ENCODE data around the gene SIK2.

SIK2 gene

DNA sequence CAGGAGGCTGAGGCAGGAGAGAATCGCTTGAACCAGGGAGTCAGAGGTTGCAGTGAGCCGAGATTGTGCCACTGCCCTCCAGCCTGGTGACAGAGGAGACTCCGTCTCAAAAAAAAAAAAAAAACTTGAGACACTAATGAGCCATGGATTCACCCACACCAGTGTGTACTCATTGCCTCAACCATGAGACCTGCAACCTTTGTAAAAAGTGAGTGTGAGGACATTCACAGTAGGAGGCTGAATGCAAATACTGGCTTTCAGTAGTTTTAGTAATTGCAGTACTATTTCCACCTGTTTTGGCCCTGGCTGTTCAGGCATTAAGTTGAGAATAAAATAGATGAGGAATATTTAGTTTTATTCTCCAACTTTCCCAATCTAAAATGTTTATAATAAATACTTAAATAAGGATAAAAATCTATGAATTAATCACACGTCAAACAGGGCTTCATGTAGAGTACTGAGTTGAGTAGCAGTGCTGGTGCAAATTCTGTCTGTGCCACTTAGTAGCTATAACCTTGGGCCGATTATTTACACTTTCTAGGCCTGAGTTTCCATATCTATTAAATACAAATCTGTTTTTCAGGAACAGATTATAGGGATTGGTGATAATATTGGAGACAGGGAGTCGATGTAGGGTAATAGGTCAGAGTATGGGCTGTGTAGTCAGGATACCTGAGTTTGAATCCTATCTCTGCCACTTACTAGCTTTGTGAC lies 91.1 kb downstream of the SIK2 start:
- no peak for DNase-seq (ENCODE audit: low spot score)
- TF ChIP-seq, protein P1, sequence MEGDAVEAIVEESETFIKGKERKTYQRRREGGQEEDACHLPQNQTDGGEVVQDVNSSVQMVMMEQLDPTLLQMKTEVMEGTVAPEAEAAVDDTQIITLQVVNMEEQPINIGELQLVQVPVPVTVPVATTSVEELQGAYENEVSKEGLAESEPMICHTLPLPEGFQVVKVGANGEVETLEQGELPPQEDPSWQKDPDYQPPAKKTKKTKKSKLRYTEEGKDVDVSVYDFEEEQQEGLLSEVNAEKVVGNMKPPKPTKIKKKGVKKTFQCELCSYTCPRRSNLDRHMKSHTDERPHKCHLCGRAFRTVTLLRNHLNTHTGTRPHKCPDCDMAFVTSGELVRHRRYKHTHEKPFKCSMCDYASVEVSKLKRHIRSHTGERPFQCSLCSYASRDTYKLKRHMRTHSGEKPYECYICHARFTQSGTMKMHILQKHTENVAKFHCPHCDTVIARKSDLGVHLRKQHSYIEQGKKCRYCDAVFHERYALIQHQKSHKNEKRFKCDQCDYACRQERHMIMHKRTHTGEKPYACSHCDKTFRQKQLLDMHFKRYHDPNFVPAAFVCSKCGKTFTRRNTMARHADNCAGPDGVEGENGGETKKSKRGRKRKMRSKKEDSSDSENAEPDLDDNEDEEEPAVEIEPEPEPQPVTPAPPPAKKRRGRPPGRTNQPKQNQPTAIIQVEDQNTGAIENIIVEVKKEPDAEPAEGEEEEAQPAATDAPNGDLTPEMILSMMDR (IDR thresholded peaks at IDR 0.05; ENCODE audit: borderline replicate concordance, control extremely low read depth, extremely low read depth, insufficient read depth, missing control alignments) = no peak
- in situ Hi-C loops (cut with MboI; ENCODE audit: low sequenced_read_pairs, unreplicated experiment) = no loop called here

DNA sequence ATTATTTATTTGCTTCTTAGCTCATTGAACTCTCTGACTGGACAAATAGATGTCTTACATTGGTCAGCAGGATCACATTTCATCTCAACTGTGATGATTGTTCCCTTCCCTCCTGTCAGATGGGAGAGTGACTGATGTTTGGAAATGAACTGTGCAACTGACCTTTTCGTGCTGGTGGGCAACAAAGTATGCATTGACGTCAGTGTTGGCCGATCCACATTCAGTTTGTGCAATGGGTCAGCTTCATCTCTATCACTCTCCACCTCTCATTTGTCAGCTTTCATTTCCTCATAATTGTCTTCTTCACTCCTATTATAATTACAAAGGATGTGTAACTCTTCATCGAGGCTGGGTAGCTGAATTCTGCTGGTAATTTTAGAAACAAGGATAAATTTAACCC lies 92.6 kb downstream of the SIK2 start:
- no peak for DNase-seq (ENCODE audit: low spot score)
- TF ChIP-seq, protein P1 (IDR thresholded peaks at IDR 0.05; ENCODE audit: borderline replicate concordance, control extremely low read depth, extremely low read depth, insufficient read depth, missing control alignments) = no peak
- in situ Hi-C loops (cut with MboI; ENCODE audit: low sequenced_read_pairs, unreplicated experiment) = no loop called here

DNA sequence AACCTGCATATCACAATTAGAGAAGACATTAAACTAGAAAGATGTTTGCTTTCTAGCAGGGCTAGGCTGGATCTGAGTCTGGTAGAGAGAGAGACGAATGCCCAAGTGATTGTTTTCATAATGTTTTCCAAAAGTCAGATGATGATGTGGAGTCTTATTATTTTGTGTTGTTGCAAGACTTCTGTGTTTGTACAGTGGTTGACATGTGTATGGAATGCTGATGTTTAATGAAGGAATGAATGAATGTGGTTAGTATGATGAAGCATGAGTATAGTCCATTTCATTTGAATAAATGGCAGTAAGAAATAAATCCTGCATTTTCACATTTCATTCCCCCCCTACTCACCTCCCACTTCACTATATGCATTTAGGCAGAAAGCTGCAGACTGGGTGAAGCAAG lies 94.3 kb downstream of the SIK2 start:
- no peak for DNase-seq (ENCODE audit: low spot score)
- TF ChIP-seq, protein P1 (IDR thresholded peaks at IDR 0.05; ENCODE audit: borderline replicate concordance, control extremely low read depth, extremely low read depth, insufficient read depth, missing control alignments) = no peak
- in situ Hi-C loops (cut with MboI; ENCODE audit: low sequenced_read_pairs, unreplicated experiment) = no loop called here

DNA sequence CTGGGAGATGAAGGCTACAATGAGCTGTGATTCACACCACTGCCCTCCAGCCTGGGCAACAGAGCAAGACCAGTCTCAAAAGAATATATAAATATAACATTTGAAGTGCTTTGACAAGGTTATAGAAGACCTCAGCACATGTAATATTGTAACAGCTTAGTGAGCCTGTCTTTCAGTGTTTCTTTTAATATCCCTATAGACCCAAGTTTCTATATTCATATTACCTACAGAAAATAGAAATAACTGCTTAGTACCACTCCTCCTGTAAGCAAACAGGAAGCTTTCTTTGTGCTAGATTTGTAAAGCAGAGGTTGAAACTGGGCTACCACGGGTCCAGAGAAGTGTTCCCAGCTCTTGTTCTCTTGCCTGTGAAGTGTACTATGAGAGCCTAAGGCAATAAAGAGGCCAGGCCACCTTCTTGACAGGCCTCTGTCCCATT lies 95.7 kb downstream of the SIK2 start:
- DNase-seq (ENCODE audit: low spot score) = no peak
- in situ Hi-C loops (cut with MboI; ENCODE audit: low sequenced_read_pairs, unreplicated experiment) = no loop called here
- TF ChIP-seq, protein P1 (IDR thresholded peaks at IDR 0.05; ENCODE audit: borderline replicate concordance, control extremely low read depth, extremely low read depth, insufficient read depth, missing control alignments) = no peak

DNA sequence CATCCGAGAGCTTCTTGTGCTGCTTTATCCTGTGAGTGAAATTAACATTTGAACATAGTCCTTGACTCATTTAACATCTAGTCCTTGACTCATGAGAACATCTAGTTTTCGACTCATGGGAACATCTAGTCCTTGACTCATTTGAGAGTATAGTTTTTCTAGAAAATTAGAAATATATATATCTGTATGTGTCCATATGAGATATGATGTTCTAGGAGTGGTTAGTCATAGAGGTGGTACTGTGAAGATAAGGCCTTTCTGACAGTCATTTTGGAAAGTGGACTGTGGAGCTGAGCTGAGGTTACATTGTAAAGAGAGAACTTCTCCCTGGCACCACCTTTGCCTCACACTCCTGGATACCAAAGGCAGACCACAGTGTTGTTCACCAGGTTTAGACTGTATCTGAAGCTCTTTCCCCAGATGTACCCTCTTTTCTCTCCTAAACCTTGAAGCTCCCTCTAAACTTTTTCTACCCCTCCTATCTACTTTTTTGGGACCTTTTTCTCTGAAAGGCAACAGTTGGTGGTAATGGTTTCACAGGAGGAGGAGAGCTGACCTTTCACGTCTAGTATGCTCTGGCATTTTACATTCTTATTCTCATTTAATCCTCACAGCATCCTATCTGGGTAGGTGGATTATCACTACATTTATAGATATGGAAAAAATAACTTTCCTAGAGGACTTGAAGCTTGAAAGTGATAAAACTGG lies 96.8 kb downstream of the SIK2 start:
- TF ChIP-seq, protein P1 (IDR thresholded peaks at IDR 0.05; ENCODE audit: borderline replicate concordance, control extremely low read depth, extremely low read depth, insufficient read depth, missing control alignments) = no peak
- no peak for DNase-seq (ENCODE audit: low spot score)
- in situ Hi-C loops (cut with MboI; ENCODE audit: low sequenced_read_pairs, unreplicated experiment) = no loop called here

DNA sequence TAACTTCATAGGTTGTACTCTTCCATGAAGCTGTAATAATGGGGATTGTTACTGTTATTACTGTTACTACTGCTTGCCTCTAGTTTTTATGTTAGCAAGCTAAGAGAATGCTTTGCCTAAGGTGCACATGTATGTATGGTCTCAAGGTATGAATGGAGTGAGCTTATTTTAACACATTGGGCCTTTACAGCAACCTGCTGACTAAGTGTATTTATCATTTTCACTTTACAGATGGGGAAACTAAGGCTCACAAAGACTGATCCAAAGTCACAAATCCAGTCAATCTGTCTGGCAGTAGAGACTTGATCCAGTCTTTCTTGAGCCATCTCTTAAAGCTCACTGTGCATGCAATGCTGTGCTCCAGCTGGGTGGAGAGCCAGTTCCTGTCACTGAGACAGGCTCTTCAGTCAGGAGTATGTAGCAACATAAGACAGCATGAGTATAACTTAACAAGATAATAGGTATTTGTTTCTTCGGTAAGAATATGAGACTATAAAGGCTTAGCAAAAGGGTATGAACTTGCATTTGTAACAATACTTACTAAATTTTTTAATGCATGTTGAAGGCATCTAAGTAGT lies 97.4 kb downstream of the SIK2 start:
- no peak for DNase-seq (ENCODE audit: low spot score)
- TF ChIP-seq, protein P1 (IDR thresholded peaks at IDR 0.05; ENCODE audit: borderline replicate concordance, control extremely low read depth, extremely low read depth, insufficient read depth, missing control alignments) = no peak
- in situ Hi-C loops (cut with MboI; ENCODE audit: low sequenced_read_pairs, unreplicated experiment) = no loop called here
